Effector CD8-positive, alpha-beta T cell (primary cell): Measurements from ENCODE around the gene MAGEA8.
"Not testable (repeated sequence)": the region's sequence is repeated elsewhere in the genome, so short reads cannot be mapped to it uniquely, and the experiment has no call there.

Experiments used
- DNase-seq: peaks from one replicate; lab custom pipeline; 2025; lab: John Stamatoyannopoulos, UW

MAGEA8 gene

GRCh38 chrX:149903889-149904748 is 23.1 kb downstream of the MAGEA8 start:
- DNase-seq = no peak

GRCh38 chrX:149908308-149908707 is 27.3 kb downstream of the MAGEA8 start:
- no peak for DNase-seq

- DNase-seq = no peak
Measured at GRCh38 chrX:149908727-149909126, 27.7 kb downstream of the MAGEA8 start.

- no peak for DNase-seq
Measured at GRCh38 chrX:149909324-149910177, 28.6 kb downstream of the MAGEA8 start.

- DNase-seq = no peak
Measured at GRCh38 chrX:149910178-149910695, 29.3 kb downstream of the MAGEA8 start.

GRCh38 chrX:149916745-149917392 is 35.9 kb downstream of the MAGEA8 start:
- DNase-seq = no peak

GRCh38 chrX:149923836-149924235 is 42.9 kb downstream of the MAGEA8 start:
- not testable (repeated sequence) for DNase-seq

GRCh38 chrX:149924434-149924833 is 43.5 kb downstream of the MAGEA8 start:
- not testable (repeated sequence) for DNase-seq

- DNase-seq = not testable (repeated sequence)
Measured at GRCh38 chrX:149927245-149927963, 46.4 kb downstream of the MAGEA8 start.

- DNase-seq = not testable (repeated sequence)
Measured at GRCh38 chrX:149927964-149928258, 46.9 kb downstream of the MAGEA8 start.

- not testable (repeated sequence) for DNase-seq
Measured at GRCh38 chrX:149928635-149929034, 47.7 kb downstream of the MAGEA8 start.

- not testable (repeated sequence) for DNase-seq
Measured at GRCh38 chrX:149929400-149929799, 48.4 kb downstream of the MAGEA8 start, which contains the start of gene HSFX4. TSS of gene HSFX4 (plus strand) at chrX:149929573. CDS start at chrX:149929645, 72 bp downstream.

GRCh38 chrX:149931355-149931754 is 50.4 kb downstream of the MAGEA8 start:
- DNase-seq = not testable (repeated sequence)

- DNase-seq = not testable (repeated sequence)
Measured at GRCh38 chrX:149932150-149932549, 51.2 kb downstream of the MAGEA8 start.

GRCh38 chrX:149932970-149933369 is 52.0 kb downstream of the MAGEA8 start:
- DNase-seq = not testable (repeated sequence)

GRCh38 chrX:149933547-149933946 is 52.6 kb downstream of the MAGEA8 start:
- DNase-seq = not testable (repeated sequence)
